ENCODE measurements around the gene TMEM9. TPM values are rescaled to one million over a fixed set of nuclear protein-coding genes. Genes with fewer than 3 reads are reported as not detected.

The TMEM9 gene
- 100 to 1,000 TPM; 145 to 156 TPM for total RNA-seq
- 130 TPM for polyA plus RNA-seq (2013, experiment 1 of 2)
- 119 TPM for polyA plus RNA-seq (2013, experiment 2 of 2)
- long read RNA-seq, experiment 1, transcript TMEM9-201 (5 exons, 1,959 nt): major isoform, 26 of 90 reads
- long read RNA-seq, experiment 1, transcript TMEM9-204 (6 exons, 1,529 nt): minor isoform, 25 of 90 reads
- long read RNA-seq, experiment 1, transcript TMEM9-206 (6 exons, 507 nt): minor isoform, 7 of 90 reads
- long read RNA-seq, experiment 1, partial matches to known transcripts: 7 of 90 reads
- long read RNA-seq, experiment 1, other reads (novel, unspliced or antisense): 13 of 90 reads
- long read RNA-seq, experiment 2, transcript TMEM9-209 (6 exons, 938 nt): minor isoform, 23 of 408 reads
- long read RNA-seq, experiment 2, transcript TMEM9-204 (6 exons, 1,529 nt): major isoform, 242 of 408 reads
- long read RNA-seq, experiment 2, transcript TMEM9-202 (6 exons, 1,544 nt): minor isoform, 21 of 408 reads
- long read RNA-seq, experiment 2, transcript TMEM9-201 (5 exons, 1,959 nt): minor isoform, 58 of 408 reads
- long read RNA-seq, experiment 2, partial matches to known transcripts: 3 of 408 reads
- long read RNA-seq, experiment 2, other reads (novel, unspliced or antisense): 24 of 408 reads
- long read RNA-seq, experiment 3, transcript TMEM9-204 (6 exons, 1,529 nt): major isoform, 302 of 471 reads
- long read RNA-seq, experiment 3, transcript TMEM9-203 (6 exons, 1,564 nt): minor isoform, 19 of 471 reads
- long read RNA-seq, experiment 3, transcript TMEM9-201 (5 exons, 1,959 nt): minor isoform, 60 of 471 reads
- long read RNA-seq, experiment 3, transcript TMEM9-209 (6 exons, 938 nt): minor isoform, 24 of 471 reads
- long read RNA-seq, experiment 3, partial matches to known transcripts: 5 of 471 reads
- long read RNA-seq, experiment 3, other reads (novel, unspliced or antisense): 32 of 471 reads
- long read RNA-seq, experiment 4, transcript TMEM9-209 (6 exons, 938 nt): minor isoform, 25 of 392 reads
- long read RNA-seq, experiment 4, transcript TMEM9-201 (5 exons, 1,959 nt): minor isoform, 30 of 392 reads
- long read RNA-seq, experiment 4, transcript TMEM9-204 (6 exons, 1,529 nt): major isoform, 246 of 392 reads
- long read RNA-seq, experiment 4, transcript TMEM9-206 (6 exons, 507 nt): minor isoform, 28 of 392 reads
- long read RNA-seq, experiment 4, partial matches to known transcripts: 1 of 392 reads
- long read RNA-seq, experiment 4, other reads (novel, unspliced or antisense): 27 of 392 reads

- WGBS, 2 experiments (ENCODE audit: insufficient coverage in 1 of 2, insufficient read length in 1 of 2): 24 to 43% methylated on average over 10 to 31 of the region's 31 CpGs
- Histone ChIP-seq H3K27me3 (ENCODE audit: control insufficient read depth, insufficient read depth, low read length, poor library complexity, severe bottlenecking) (no peaks in the 10 kb centered on the region), H3K4me3 (ENCODE audit: low read length) (peak within 1 kb of the TSS; percentile 88), H3K4me1 (ENCODE audit: control insufficient read depth, insufficient read depth, low read length) (peaks cover 4% of the 10 kb centered on the region), H3K9me3 (ENCODE audit: control insufficient read depth, low read length) (no peaks in the 10 kb centered on the region), H3K9ac (ENCODE audit: extremely low read depth, low read length, poor library complexity, severe bottlenecking) (peak within 1 kb of the TSS; percentile 83), H3K27ac (ENCODE audit: low read depth, low read length) (peak within 1 kb of the TSS; percentile 88), H3K36me3 (ENCODE audit: control insufficient read depth, insufficient read depth, low read length) (peaks cover 34% of the 10 kb centered on the region)
- H3K36me3 Mint-ChIP-seq (ENCODE audit: low read depth): peaks cover 28% of the 10 kb centered on the region
- H3K27ac Mint-ChIP-seq: peak within 1 kb of the TSS; percentile 94
- no peaks in the 10 kb centered on the region for H3K9me3 Mint-ChIP-seq
- H3K4me3 Mint-ChIP-seq: peak within 1 kb of the TSS; percentile 87
- TF ChIP-seq, protein P1, sequence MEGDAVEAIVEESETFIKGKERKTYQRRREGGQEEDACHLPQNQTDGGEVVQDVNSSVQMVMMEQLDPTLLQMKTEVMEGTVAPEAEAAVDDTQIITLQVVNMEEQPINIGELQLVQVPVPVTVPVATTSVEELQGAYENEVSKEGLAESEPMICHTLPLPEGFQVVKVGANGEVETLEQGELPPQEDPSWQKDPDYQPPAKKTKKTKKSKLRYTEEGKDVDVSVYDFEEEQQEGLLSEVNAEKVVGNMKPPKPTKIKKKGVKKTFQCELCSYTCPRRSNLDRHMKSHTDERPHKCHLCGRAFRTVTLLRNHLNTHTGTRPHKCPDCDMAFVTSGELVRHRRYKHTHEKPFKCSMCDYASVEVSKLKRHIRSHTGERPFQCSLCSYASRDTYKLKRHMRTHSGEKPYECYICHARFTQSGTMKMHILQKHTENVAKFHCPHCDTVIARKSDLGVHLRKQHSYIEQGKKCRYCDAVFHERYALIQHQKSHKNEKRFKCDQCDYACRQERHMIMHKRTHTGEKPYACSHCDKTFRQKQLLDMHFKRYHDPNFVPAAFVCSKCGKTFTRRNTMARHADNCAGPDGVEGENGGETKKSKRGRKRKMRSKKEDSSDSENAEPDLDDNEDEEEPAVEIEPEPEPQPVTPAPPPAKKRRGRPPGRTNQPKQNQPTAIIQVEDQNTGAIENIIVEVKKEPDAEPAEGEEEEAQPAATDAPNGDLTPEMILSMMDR (conservative IDR thresholded peaks at IDR 0.05): no peak
- H3K4me1 Mint-ChIP-seq: peaks cover 41% of the 10 kb centered on the region
- peak; percentile 99 for DNase-seq
- H3K27me3 Mint-ChIP-seq (ENCODE audit: insufficient read depth): peaks cover 2% of the 10 kb centered on the region
Observed at GRCh38 chr1:201154389-201155165, at the start of gene TMEM9. TSS of gene TMEM9 (minus strand) at chr1:201154474. CDS start at chr1:201153923, 551 bp downstream.

- H3K27me3 Mint-ChIP-seq (ENCODE audit: insufficient read depth): peaks cover 2% of the 10 kb centered on the region
- no peaks in the 10 kb centered on the region for H3K36me3 Mint-ChIP-seq (ENCODE audit: low read depth)
- no peaks in the 10 kb centered on the region for H3K36me3 ChIP-seq (ENCODE audit: control insufficient read depth, insufficient read depth, low read length)
- peaks cover 7% of the 10 kb centered on the region for H3K27me3 ChIP-seq (ENCODE audit: control insufficient read depth, insufficient read depth, low read length, poor library complexity, severe bottlenecking)
- H3K9ac ChIP-seq (ENCODE audit: extremely low read depth, low read length, poor library complexity, severe bottlenecking): no peak overlapping the region
- H3K4me3 ChIP-seq (ENCODE audit: low read length): no peak overlapping the region
- H3K4me1 ChIP-seq (ENCODE audit: control insufficient read depth, insufficient read depth, low read length): no peaks in the 10 kb centered on the region
- H3K27ac ChIP-seq (ENCODE audit: low read depth, low read length): no peak overlapping the region
- no peaks in the 10 kb centered on the region for H3K9me3 ChIP-seq (ENCODE audit: control insufficient read depth, low read length)
- no peaks in the 10 kb centered on the region for H3K4me1 Mint-ChIP-seq
- WGBS, 2 experiments (ENCODE audit: insufficient coverage in 1 of 2, insufficient read length in 1 of 2): 89 to 95% methylated on average over 1 to 3 of the region's 3 CpGs
- TF ChIP-seq, protein P1 (conservative IDR thresholded peaks at IDR 0.05): no peak
- no peak overlapping the region for H3K4me3 Mint-ChIP-seq
- H3K9me3 Mint-ChIP-seq: no peaks in the 10 kb centered on the region
- no peak overlapping the region for H3K27ac Mint-ChIP-seq
- no peak for DNase-seq
Observed at GRCh38 chr1:201198598-201198997, 44.3 kb upstream of the TMEM9 start.

Measured in endodermal cell (in vitro differentiated cells).